NCI-H446 (cell line): ENCODE measurements around the gene RUVBL2.

Experiments
- DNase-seq, 2 experiments: peaks; one replicate each; lab custom pipeline; 2025; lab: John Stamatoyannopoulos, UW

Gene RUVBL2

GRCh38 chr19:48989701-48990291 is 3.9 kb upstream of the RUVBL2 start:
- no peak for DNase-seq

- DNase-seq = no peak
Measured at GRCh38 chr19:48990400-48990799, 3.3 kb upstream of the RUVBL2 start.

GRCh38 chr19:48991011-48991609 is 2.6 kb upstream of the RUVBL2 start:
- DNase-seq = no peak

- peak; percentile 38 to 63 for DNase-seq
Measured at GRCh38 chr19:48991873-48992580, 1.7 kb upstream of the RUVBL2 start.

- DNase-seq = no peak
Measured at GRCh38 chr19:48992581-48993174, 1.0 kb upstream of the RUVBL2 start.

- DNase-seq = no peak
Measured at GRCh38 chr19:48994035-48994386, 324 bp downstream of the RUVBL2 start.

GRCh38 chr19:48997972-48998371 is 4.3 kb downstream of the RUVBL2 start:
- DNase-seq = peak in 1 of 2 experiments; percentile 42

- peak in 1 of 2 experiments; percentile 16 for DNase-seq
Measured at GRCh38 chr19:48999481-49000325, 6.0 kb downstream of the RUVBL2 start.

GRCh38 chr19:49004133-49004532 is 10.4 kb downstream of the RUVBL2 start:
- DNase-seq = no peak

- no peak for DNase-seq
Measured at GRCh38 chr19:49004964-49005614, 11.4 kb downstream of the RUVBL2 start.

- DNase-seq = no peak
Measured at GRCh38 chr19:49006905-49007304, 13.2 kb downstream of the RUVBL2 start.

GRCh38 chr19:49009828-49010227 is 16.1 kb downstream of the RUVBL2 start:
- DNase-seq = no peak

- no peak for DNase-seq
Measured at GRCh38 chr19:49010453-49010852, 16.8 kb downstream of the RUVBL2 start.

GRCh38 chr19:49011194-49011593 is 17.5 kb downstream of the RUVBL2 start:
- no peak for DNase-seq

GRCh38 chr19:49014123-49014869 is 20.6 kb downstream of the RUVBL2 start:
- DNase-seq = no peak

GRCh38 chr19:49014870-49015255 is 21.2 kb downstream of the RUVBL2 start:
- no peak for DNase-seq

GRCh38 chr19:49016067-49016839 is 22.6 kb downstream of the RUVBL2 start:
- DNase-seq = no peak

- no peak for DNase-seq
Measured at GRCh38 chr19:49017041-49017665, 23.5 kb downstream of the RUVBL2 start, which contains the start of gene LHB. Gene LHB, minus strand, starts transcription at chr19:49017091. Its CDS starts 10 bp downstream, at chr19:49017081.

- DNase-seq = peak in 1 of 2 experiments; percentile 25
Measured at GRCh38 chr19:49017666-49018351, 24.1 kb downstream of the RUVBL2 start.
